CD4-positive, alpha-beta T cell treated with Interleukin-1 beta for 1 hour (primary cell): ENCODE results near the gene ZNF22.

Experiments
- DNase-seq, 2 donors: peaks; one replicate each; pipeline ENCODE4 v3.0.0-alpha.2; 2020 to 2022

Gene ZNF22

DNA sequence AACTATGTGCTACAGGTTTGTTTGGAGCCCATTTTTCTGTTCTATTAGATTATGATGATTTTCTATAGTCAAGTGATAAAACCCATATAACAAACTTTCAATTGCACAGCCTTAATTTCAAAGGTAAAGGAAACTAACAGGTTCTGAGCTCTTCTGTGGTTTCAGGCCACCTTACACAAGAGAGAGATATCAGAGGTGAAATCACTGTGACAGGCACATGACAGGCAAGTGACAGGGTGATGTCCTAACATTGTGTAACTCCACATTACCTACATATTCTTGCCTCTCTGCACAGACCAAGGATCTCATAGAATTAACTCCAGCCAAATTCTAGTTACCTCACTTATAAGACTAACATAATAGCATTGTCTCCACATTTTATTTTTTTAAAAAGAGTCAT lies 35.0 kb downstream of the ZNF22 start:
- DNase-seq, result no peak

DNA sequence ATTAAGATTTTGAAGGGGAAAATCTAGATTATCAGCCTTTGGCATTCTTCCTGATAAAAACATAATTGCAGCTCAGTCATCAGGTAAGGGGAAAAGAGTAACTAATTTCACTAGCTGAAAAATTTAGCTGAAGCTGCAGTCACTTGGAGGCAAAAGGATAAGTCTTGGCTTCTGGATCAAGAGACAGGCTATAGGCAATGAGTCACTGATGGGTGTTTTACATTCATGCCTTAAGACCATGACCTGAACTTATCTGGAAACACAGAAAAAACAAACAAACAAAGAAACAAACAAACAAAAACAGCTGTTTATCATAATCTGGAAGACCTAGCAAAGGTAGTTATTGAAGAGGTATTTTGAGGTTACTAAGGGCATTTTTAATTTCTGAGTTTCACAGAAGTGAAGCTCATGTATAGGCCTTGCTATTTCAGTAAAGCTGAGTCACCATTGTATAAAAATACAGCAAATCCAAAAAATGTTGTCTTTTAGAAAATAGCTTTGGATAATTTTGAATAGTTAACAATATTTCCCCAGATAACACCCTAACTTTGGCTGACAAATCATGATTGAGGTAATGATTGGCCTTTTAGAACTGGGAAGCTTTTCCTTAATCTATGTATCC lies 40.3 kb downstream of the ZNF22 start:
- DNase-seq, result no peak

GRCh38 chr10:45044290-45044689 lies 43.6 kb downstream of the ZNF22 start:
- DNase-seq, result no peak

GRCh38 chr10:45050551-45051235 lies 50.0 kb downstream of the ZNF22 start:
- DNase-seq, result no peak

- no peak for DNase-seq
Measured at GRCh38 chr10:45052700-45053099, 52.0 kb downstream of the ZNF22 start.

DNA sequence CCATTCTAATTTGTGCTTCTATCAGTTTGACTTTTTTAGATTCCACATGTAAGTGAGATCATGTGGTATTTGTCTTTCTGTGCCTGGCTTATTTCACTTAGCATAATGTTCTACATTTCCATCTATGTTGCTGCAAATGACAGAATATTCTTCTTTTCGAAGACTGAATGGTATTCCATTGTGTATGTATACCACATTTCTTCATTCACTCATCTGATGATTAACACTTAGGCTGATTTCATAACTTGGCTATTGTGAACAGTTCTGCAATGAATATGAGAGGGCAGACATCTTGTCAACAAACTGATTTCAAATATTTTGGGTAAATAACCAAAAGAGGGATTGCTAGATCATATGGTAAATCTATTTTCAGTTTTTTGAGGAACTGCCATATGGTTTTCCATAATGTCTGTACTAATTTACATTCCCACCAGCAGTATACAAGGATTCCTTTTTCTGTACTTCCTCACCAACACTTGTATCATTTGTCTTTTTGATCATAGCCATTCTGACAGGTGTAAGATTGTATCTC lies 52.9 kb downstream of the ZNF22 start:
- DNase-seq, result no peak
